HepG2 (cell line): Measurements from ENCODE around the gene VARS2. TPM values are rescaled to one million over a fixed set of nuclear protein-coding genes. Genes with fewer than 3 reads are reported as not detected.

Source experiments
- AKAP8 ChIP-seq: sonication (generic); formaldehyde crosslinking; IDR thresholded peaks from 2 replicates; pipeline ENCODE4 v1.5.1; 2020; ENCODE audit warnings: mild to moderate bottlenecking, missing genetic modification reagents
- DNMT3B ChIP-seq: conservative IDR thresholded peaks from 2 replicates; pipeline ENCODE4 v1.6.1; 2016; ENCODE audit warnings: missing biosample characterization, control low read depth
- ESRRA ChIP-seq: sonication (generic); formaldehyde crosslinking; IDR thresholded peaks from 2 replicates; pipeline ENCODE4 v1.5.1; 2020; ENCODE audit warnings: mild to moderate bottlenecking, low read depth, missing genetic modification reagents
- JUND ChIP-seq: sonication (generic); formaldehyde crosslinking; IDR thresholded peaks from 2 replicates; pipeline ENCODE4 v1.8.0; 2022; ENCODE audit warnings: mild to moderate bottlenecking, missing genetic modification reagents
- KLF11 ChIP-seq: IDR thresholded peaks from 2 replicates; pipeline ENCODE4 v1.6.1; 2016; ENCODE audit warnings: missing compliant biosample characterization
- PCBP1 ChIP-seq: fragments of 200-400 bp; formaldehyde crosslinking; IDR thresholded peaks from 2 replicates; pipeline ENCODE4 v1.6.1; 2017; ENCODE audit warnings: mild to moderate bottlenecking, low read depth, low read length, borderline replicate concordance
- PITX1 ChIP-seq: sonication (generic); formaldehyde crosslinking; IDR thresholded peaks from 2 replicates; pipeline ENCODE4 v1.5.1; 2020; ENCODE audit warnings: mild to moderate bottlenecking, missing genetic modification reagents
- RFX1 ChIP-seq: fragments of 450-650 bp; IDR thresholded peaks from 2 replicates; pipeline ENCODE4 v1.6.1; 2017
- SNAPC2 ChIP-seq: sonication (generic); formaldehyde crosslinking; IDR thresholded peaks from 2 replicates; pipeline ENCODE4 v1.8.1; 2022; ENCODE audit warnings: mild to moderate bottlenecking, missing genetic modification reagents
- SNRNP70 ChIP-seq: fragments of 200-400 bp; formaldehyde crosslinking; IDR thresholded peaks from 2 replicates; pipeline ENCODE4 v1.6.1; 2017; ENCODE audit warnings: mild to moderate bottlenecking, low read depth, low read length, moderate library complexity
- SOX5 ChIP-seq: IDR thresholded peaks from 2 replicates; pipeline ENCODE4 v1.6.1; 2016; ENCODE audit warnings: borderline replicate concordance
- SRSF1 ChIP-seq: fragments of 200-400 bp; formaldehyde crosslinking; optimal IDR thresholded peaks from 2 replicates; pipeline ENCODE3; 2017; ENCODE audit warnings: mild to moderate bottlenecking, low read depth, low read length, moderate library complexity
- TEAD2 ChIP-seq: sonication (generic); formaldehyde crosslinking; IDR thresholded peaks from 2 replicates; pipeline ENCODE4 v1.9.0; 2021; ENCODE audit warnings: missing genetic modification reagents
- TOE1 ChIP-seq: sonication (generic); formaldehyde crosslinking; IDR thresholded peaks from 2 replicates; pipeline ENCODE4 v1.4.0; 2020; ENCODE audit warnings: mild to moderate bottlenecking, missing genetic modification reagents
- ZEB1 ChIP-seq: IDR thresholded peaks from 2 replicates; pipeline ENCODE4 v1.6.1; 2012; ENCODE audit warnings: mild to moderate bottlenecking, low read depth, inconsistent platforms; ENCODE audit not compliant: insufficient replicate concordance
- ZFYVE20 ChIP-seq: sonication (generic); formaldehyde crosslinking; IDR thresholded peaks from 2 replicates; pipeline ENCODE4 v1.8.0; 2023; ENCODE audit warnings: low read depth, mild to moderate bottlenecking, moderate library complexity, missing genetic modification reagents, borderline replicate concordance
- ZKSCAN5 ChIP-seq: sonication (generic); formaldehyde crosslinking; IDR thresholded peaks from 2 replicates; pipeline ENCODE4 v1.5.1; 2020; ENCODE audit warnings: mild to moderate bottlenecking, missing genetic modification reagents
- ZNF33A ChIP-seq: sonication (generic); formaldehyde crosslinking; IDR thresholded peaks from 2 replicates; pipeline ENCODE4 v1.5.1; 2020; ENCODE audit warnings: missing genetic modification reagents, mild to moderate bottlenecking, moderate library complexity, borderline replicate concordance
- ZNF547 ChIP-seq: sonication (generic); formaldehyde crosslinking; IDR thresholded peaks from 2 replicates; pipeline ENCODE4 v1.5.1; 2020; ENCODE audit warnings: mild to moderate bottlenecking, missing genetic modification reagents
- ZNF550 ChIP-seq: sonication (generic); formaldehyde crosslinking; IDR thresholded peaks from 2 replicates; pipeline ENCODE4 v1.4.0; 2020; ENCODE audit warnings: mild to moderate bottlenecking, missing genetic modification reagents, borderline replicate concordance
- ZNF713 ChIP-seq: sonication (generic); formaldehyde crosslinking; IDR thresholded peaks from 2 replicates; pipeline ENCODE4 v1.4.0; 2020; ENCODE audit warnings: mild to moderate bottlenecking, missing genetic modification reagents
- ZSCAN25 ChIP-seq: sonication (generic); formaldehyde crosslinking; IDR thresholded peaks from 2 replicates; pipeline ENCODE4 v1.8.0; 2022; ENCODE audit warnings: mild to moderate bottlenecking, missing genetic modification reagents
- polyA plus RNA-seq, 8 experiments: library from polyadenylated mRNA; depleted of rRNA in 3 of 8; stranded (reverse) in 7 of 8; unstranded in 1 of 8; fragments of >200 nt; fragmentation: Illumina TruSeq in 4 of 8; extraction: Trizol in 4 of 8; gene quantifications; 2 replicates each; pipeline versions ENCODE4 v1.2.1 to v1.2.3, GENCODE V29; 2011 to 2016; ENCODE audit warnings: low read depth in 4 of 8, missing spikeins in 1 of 8, mixed read lengths in 1 of 8; ENCODE audit not compliant: insufficient read depth in 1 of 8
- total RNA-seq, 5 experiments: library from RNA; depleted of rRNA; stranded (reverse); fragments of >200 nt; fragmentation: Illumina TruSeq; extraction: Trizol; gene quantifications; 2 replicates each; pipeline ENCODE4 v1.2.3, GENCODE V29; 2016; ENCODE audit warnings: low read depth in 1 of 5
- TF ChIP-seq, protein P1 (sequence below): sonication (generic); formaldehyde crosslinking; IDR thresholded peaks from 2 replicates; pipeline ENCODE4 v1.5.1; 2020; ENCODE audit warnings: missing genetic modification reagents, mild to moderate bottlenecking, borderline replicate concordance
- TF ChIP-seq, protein P2 (sequence below): fragments of 450-650 bp; IDR thresholded peaks from 2 replicates; pipeline ENCODE4 v1.6.1; 2016
- TF ChIP-seq, protein P3 (sequence below): sonication (generic); formaldehyde crosslinking; IDR thresholded peaks from 2 replicates; pipeline ENCODE4 v1.4.0; 2020; ENCODE audit warnings: missing genetic modification reagents; ENCODE audit errors: not compliant biosample characterization
- TF ChIP-seq, protein P4 (sequence below): sonication (generic); formaldehyde crosslinking; IDR thresholded peaks from 2 replicates; pipeline ENCODE4 v1.8.1; 2022; ENCODE audit warnings: low read depth, mild to moderate bottlenecking, missing genetic modification reagents

Gene VARS2
- total and polyA plus RNA-seq, 2 of the 13 experiments (the other 11 are each of a cell fraction or from before 2014, with no cell fraction given) = 61.8 to 71.8 TPM

DNA sequence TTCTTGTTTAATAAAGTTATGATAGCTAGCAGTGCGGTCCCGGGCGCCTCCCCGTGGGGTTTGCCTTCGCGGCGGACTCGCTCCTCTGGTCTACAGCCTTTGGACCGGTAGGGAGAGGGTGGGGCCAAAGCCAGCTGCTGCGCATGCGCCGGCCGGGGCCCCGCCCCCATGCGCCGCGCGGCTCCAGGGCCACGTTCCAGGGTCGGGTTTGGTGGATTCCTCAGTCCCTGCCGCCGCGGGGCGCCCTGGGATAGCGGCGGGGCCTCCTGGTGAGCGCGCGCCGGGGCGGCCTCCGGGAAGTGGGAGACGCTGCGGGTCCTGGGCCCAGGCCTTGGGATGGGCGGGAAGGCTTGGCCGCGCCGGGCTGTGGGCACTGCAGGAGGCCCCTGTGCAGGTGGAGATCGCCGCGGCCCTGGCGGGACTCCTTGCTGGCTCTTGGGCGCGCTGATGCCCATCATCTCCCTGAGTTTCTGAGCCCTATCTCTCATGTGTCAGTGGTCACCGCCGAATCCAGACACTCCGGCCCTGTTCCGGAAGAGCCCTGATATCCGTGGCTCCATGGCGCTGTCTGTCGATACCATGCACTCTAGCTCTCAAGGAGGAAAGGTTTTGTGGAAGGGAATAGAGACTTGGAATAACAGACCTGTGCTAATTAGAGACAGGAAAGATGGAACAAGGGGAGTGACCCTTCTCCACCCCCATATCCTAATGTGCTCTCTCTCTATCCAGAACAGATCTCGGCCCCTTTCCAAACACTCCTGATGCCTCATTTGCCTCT lies at the start of gene VARS2 (continued):
- TF ChIP-seq, protein P1, sequence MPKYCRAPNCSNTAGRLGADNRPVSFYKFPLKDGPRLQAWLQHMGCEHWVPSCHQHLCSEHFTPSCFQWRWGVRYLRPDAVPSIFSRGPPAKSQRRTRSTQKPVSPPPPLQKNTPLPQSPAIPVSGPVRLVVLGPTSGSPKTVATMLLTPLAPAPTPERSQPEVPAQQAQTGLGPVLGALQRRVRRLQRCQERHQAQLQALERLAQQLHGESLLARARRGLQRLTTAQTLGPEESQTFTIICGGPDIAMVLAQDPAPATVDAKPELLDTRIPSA = no peak
- TF ChIP-seq, protein P2, sequence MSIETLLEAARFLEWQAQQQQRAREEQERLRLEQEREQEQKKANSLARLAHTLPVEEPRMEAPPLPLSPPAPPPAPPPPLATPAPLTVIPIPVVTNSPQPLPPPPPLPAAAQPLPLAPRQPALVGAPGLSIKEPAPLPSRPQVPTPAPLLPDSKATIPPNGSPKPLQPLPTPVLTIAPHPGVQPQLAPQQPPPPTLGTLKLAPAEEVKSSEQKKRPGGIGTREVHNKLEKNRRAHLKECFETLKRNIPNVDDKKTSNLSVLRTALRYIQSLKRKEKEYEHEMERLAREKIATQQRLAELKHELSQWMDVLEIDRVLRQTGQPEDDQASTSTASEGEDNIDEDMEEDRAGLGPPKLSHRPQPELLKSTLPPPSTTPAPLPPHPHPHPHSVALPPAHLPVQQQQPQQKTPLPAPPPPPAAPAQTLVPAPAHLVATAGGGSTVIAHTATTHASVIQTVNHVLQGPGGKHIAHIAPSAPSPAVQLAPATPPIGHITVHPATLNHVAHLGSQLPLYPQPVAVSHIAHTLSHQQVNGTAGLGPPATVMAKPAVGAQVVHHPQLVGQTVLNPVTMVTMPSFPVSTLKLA = peak; percentile 78
- TF ChIP-seq JUND (CRISPR knock-in tag) (no peak), ZEB1 (no peak), KLF11 (no peak), TEAD2 (no peak; the same call in 1 of the 2 replicates), ZNF33A (CRISPR knock-in tag) (no peak; the same call in 1 of the 2 replicates), SRSF1 (no peak), RFX1 (no peak), ZNF713 (CRISPR knock-in tag) (no peak), SOX5 (CRISPR knock-in tag) (peak; percentile 75), PCBP1 (no peak), DNMT3B (peak; percentile 37; the same call in 1 of the 2 replicates), PITX1 (CRISPR knock-in tag) (no peak; the same call in none of the 2 replicates), ZNF550 (no peak), TOE1 (CRISPR knock-in tag) (peak; percentile 74), ZFYVE20 (peak; percentile 19; the same call in 1 of the 2 replicates), AKAP8 (CRISPR knock-in tag) (peak; percentile 97), ZKSCAN5 (CRISPR knock-in tag) (peak; percentile 53), ZNF547 (CRISPR knock-in tag) (peak; percentile 88), SNRNP70 (no peak), ZSCAN25 (CRISPR knock-in tag) (peak; percentile 79), ESRRA (CRISPR knock-in tag) (peak; percentile 76), SNAPC2 (peak; percentile 40; the same call in 1 of the 2 replicates)
- TF ChIP-seq, protein P3, sequence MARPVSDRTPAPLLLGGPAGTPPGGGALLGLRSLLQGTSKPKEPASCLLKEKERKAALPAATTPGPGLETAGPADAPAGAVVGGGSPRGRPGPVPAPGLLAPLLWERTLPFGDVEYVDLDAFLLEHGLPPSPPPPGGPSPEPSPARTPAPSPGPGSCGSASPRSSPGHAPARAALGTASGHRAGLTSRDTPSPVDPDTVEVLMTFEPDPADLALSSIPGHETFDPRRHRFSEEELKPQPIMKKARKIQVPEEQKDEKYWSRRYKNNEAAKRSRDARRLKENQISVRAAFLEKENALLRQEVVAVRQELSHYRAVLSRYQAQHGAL (CRISPR knock-in tag) = peak; percentile 88
- TF ChIP-seq, protein P4, sequence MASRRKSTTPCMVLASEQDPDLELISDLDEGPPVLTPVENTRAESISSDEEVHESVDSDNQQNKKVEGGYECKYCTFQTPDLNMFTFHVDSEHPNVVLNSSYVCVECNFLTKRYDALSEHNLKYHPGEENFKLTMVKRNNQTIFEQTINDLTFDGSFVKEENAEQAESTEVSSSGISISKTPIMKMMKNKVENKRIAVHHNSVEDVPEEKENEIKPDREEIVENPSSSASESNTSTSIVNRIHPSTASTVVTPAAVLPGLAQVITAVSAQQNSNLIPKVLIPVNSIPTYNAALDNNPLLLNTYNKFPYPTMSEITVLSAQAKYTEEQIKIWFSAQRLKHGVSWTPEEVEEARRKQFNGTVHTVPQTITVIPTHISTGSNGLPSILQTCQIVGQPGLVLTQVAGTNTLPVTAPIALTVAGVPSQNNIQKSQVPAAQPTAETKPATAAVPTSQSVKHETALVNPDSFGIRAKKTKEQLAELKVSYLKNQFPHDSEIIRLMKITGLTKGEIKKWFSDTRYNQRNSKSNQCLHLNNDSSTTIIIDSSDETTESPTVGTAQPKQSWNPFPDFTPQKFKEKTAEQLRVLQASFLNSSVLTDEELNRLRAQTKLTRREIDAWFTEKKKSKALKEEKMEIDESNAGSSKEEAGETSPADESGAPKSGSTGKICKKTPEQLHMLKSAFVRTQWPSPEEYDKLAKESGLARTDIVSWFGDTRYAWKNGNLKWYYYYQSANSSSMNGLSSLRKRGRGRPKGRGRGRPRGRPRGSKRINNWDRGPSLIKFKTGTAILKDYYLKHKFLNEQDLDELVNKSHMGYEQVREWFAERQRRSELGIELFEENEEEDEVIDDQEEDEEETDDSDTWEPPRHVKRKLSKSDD = peak; percentile 72
